Mesenchymal stem cell (in vitro differentiated cells and primary cell): ENCODE results near the gene SH3BP5L.

Experiments used
- DNase-seq: peaks from one replicate; pipeline ENCODE4 v3.0.0-alpha.2; 2013
- H2AFZ ChIP-seq: one replicate; pipeline ENCODE4 v1.6.1; 2013; ENCODE audit warnings: low read depth, mild to moderate bottlenecking, control low read depth, inconsistent platforms, low read length, moderate library complexity
- H2AK5ac ChIP-seq: 2 replicates; pipeline ENCODE4 v1.6.1; 2013; ENCODE audit warnings: low read length, moderate library complexity, mild to moderate bottlenecking, inconsistent platforms; ENCODE audit not compliant: severe bottlenecking
- H2BK120ac ChIP-seq: one replicate; pipeline ENCODE4 v1.6.1; 2013; ENCODE audit warnings: low read depth, mild to moderate bottlenecking, inconsistent platforms, low read length, moderate library complexity
- H2BK12ac ChIP-seq, 2 experiments: one replicate each; pipeline ENCODE4 v1.6.1; 2013; ENCODE audit warnings: inconsistent platforms in 2 of 2, low read length in 2 of 2, mild to moderate bottlenecking in 2 of 2, moderate library complexity in 2 of 2, control low read depth in 1 of 2
- H2BK15ac ChIP-seq: one replicate; pipeline ENCODE4 v1.6.1; 2013; ENCODE audit warnings: mild to moderate bottlenecking, low read depth, inconsistent platforms; ENCODE audit not compliant: poor library complexity, severe bottlenecking
- H2BK5ac ChIP-seq: 2 replicates; pipeline ENCODE4 v1.6.1; 2013; ENCODE audit warnings: low read depth, mild to moderate bottlenecking, low read length, control low read depth, inconsistent platforms; ENCODE audit not compliant: poor library complexity, severe bottlenecking
- H3K14ac ChIP-seq, 2 experiments: one replicate each; pipeline ENCODE4 v1.6.1; 2013; ENCODE audit warnings: inconsistent platforms in 2 of 2, low read length in 2 of 2, control low read depth in 1 of 2, mild to moderate bottlenecking in 1 of 2, moderate library complexity in 1 of 2
- H3K18ac ChIP-seq, 2 experiments: one replicate each; pipeline ENCODE4 v1.6.1; 2013; ENCODE audit warnings: inconsistent platforms in 2 of 2, low read length in 2 of 2, control low read depth in 1 of 2, low read depth in 1 of 2, mild to moderate bottlenecking in 1 of 2
- H3K23ac ChIP-seq, 2 experiments: one replicate each; pipeline ENCODE4 v1.6.1; 2013; ENCODE audit warnings: inconsistent platforms in 2 of 2, low read length in 2 of 2, mild to moderate bottlenecking in 2 of 2, moderate library complexity in 2 of 2, control low read depth in 1 of 2
- H3K27ac ChIP-seq: 2 replicates; pipeline ENCODE4 v1.5.1; 2013; ENCODE audit warnings: mild to moderate bottlenecking, moderate library complexity, low read length, control low read depth, inconsistent platforms; ENCODE audit not compliant: poor library complexity, severe bottlenecking
- H3K27me3 ChIP-seq, 2 experiments: 2 replicates each; pipeline versions ENCODE4 v1.6.1 to v1.7.0; 2013; ENCODE audit warnings: low read length in 2 of 2, mild to moderate bottlenecking in 2 of 2, moderate library complexity in 2 of 2, control low read depth in 1 of 2, inconsistent platforms in 1 of 2; ENCODE audit not compliant: control insufficient read depth in 1 of 2, insufficient read depth in 1 of 2
- H3K36me3 ChIP-seq, 2 experiments: 2 replicates each; pipeline versions ENCODE4 v1.6.1 to v1.7.0; 2013; ENCODE audit warnings: low read length in 2 of 2, control low read depth in 1 of 2, inconsistent platforms in 1 of 2, low read depth in 1 of 2, mild to moderate bottlenecking in 1 of 2; ENCODE audit not compliant: insufficient read depth in 2 of 2, control insufficient read depth in 1 of 2
- H3K4ac ChIP-seq, 2 experiments: one replicate each; pipeline ENCODE4 v1.6.1; 2013; ENCODE audit warnings: inconsistent platforms in 2 of 2, low read length in 2 of 2, mild to moderate bottlenecking in 2 of 2, moderate library complexity in 2 of 2, control low read depth in 1 of 2, low read depth in 1 of 2
- H3K4me1 ChIP-seq: 2 replicates; pipeline ENCODE4 v1.6.1; 2013; ENCODE audit warnings: low read depth, low read length, control low read depth; ENCODE audit not compliant: control insufficient read depth, insufficient read depth
- H3K4me2 ChIP-seq: 2 replicates; pipeline ENCODE4 v1.6.1; 2013; ENCODE audit warnings: low read length, mild to moderate bottlenecking, inconsistent platforms; ENCODE audit not compliant: poor library complexity, severe bottlenecking
- H3K4me3 ChIP-seq, 2 experiments: 2 replicates each; pipeline versions ENCODE4 v1.5.1 to v1.7.0; 2013; ENCODE audit warnings: low read length in 2 of 2, mild to moderate bottlenecking in 2 of 2, control low read depth in 1 of 2, low read depth in 1 of 2; ENCODE audit not compliant: insufficient read depth in 1 of 2
- H3K79me1 ChIP-seq: replicated peaks from 2 replicates; pipeline ENCODE4 v1.6.1; 2013; ENCODE audit warnings: mild to moderate bottlenecking, control low read depth, low read length, inconsistent platforms; ENCODE audit not compliant: poor library complexity, severe bottlenecking
- H3K9ac ChIP-seq: 2 replicates; pipeline ENCODE4 v1.7.0; 2013; ENCODE audit warnings: mild to moderate bottlenecking, low read length, moderate library complexity
- H3K9me3 ChIP-seq: 2 replicates; pipeline ENCODE4 v1.7.0; 2013; ENCODE audit warnings: mild to moderate bottlenecking, low read length; ENCODE audit not compliant: control insufficient read depth
- H4K8ac ChIP-seq: one replicate; pipeline ENCODE4 v1.6.1; 2013; ENCODE audit warnings: inconsistent platforms, mild to moderate bottlenecking, low read length, moderate library complexity
- H4K91ac ChIP-seq: one replicate; pipeline ENCODE4 v1.6.1; 2013; ENCODE audit warnings: mild to moderate bottlenecking, low read length, inconsistent platforms
- WGBS: methylation state at CpG from one replicate; pipeline ENCODE4 v1.1.7; 2013; ENCODE audit warnings: mixed read lengths; 5-methylcytosine and 5-hydroxymethylcytosine counted together

SH3BP5L gene

DNA sequence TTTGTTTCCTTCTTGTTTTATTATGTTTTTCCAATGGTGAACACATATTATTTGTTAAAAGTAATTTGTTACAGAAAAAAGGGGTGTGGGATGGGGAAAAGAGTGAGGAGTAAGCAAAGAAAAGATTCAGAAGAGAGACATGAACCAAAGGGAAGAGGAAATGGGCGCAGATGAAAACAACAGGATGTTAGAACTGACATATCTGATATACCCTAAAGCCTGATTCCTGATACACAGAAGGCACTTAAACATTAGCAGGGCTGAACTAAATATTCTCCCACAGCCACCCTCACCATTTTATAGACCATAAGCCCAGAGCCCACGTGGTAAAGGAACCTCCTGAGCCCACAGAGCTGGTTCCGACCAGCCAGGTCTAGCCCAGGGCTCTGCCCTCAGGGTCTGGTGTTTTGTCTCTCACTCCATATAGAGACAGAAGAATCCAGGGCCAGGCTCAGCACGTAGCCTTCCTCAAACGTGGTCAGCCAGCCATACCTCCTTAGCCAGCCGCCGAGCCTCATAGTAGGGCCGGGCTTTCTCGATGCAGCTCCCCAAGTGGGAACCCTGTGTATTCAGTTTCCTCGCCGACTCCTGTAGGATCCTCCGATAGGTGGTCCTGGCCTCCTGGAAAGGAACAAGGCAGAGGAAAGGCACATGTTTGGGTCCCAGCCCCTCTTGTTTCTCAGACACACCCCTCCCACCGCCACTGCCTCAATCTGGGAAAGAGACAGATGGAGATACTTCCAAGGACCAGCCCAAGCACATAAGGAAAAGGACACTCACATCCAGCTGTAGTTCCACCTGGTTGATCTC is 9.5 kb downstream of the SH3BP5L start:
- no peak overlapping the region for H3K4me2 ChIP-seq
- DNase-seq: no peak
- peaks cover 15% of the 10 kb centered on the region for H3K4me1 ChIP-seq
- no peak overlapping the region for H3K9ac ChIP-seq
- H3K79me1 ChIP-seq: peaks cover 34% of the 10 kb centered on the region
- no peak overlapping the region for H3K23ac ChIP-seq
- H2BK120ac ChIP-seq: no peak overlapping the region
- no peak overlapping the region for H2BK12ac ChIP-seq
- H3K4ac ChIP-seq: no peak overlapping the region
- peaks cover 80 to 82% of the 10 kb centered on the region in 2 experiments for H3K36me3 ChIP-seq
- no peak overlapping the region for H3K27ac ChIP-seq
- H3K14ac ChIP-seq: no peak overlapping the region
- no peak overlapping the region for H2AK5ac ChIP-seq
- H4K91ac ChIP-seq: no peak overlapping the region
- 95% methylated on average over 13 of the region's 13 CpGs for WGBS
- no peak overlapping the region for H4K8ac ChIP-seq
- no peak overlapping the region for H3K4me3 ChIP-seq
- no peak overlapping the region for H2AFZ ChIP-seq
- H2BK15ac ChIP-seq: no peak overlapping the region
- no peak overlapping the region for H3K18ac ChIP-seq
- no peaks in the 10 kb centered on the region for H3K27me3 ChIP-seq
- no peaks in the 10 kb centered on the region for H3K9me3 ChIP-seq
- no peak overlapping the region for H2BK5ac ChIP-seq

DNA sequence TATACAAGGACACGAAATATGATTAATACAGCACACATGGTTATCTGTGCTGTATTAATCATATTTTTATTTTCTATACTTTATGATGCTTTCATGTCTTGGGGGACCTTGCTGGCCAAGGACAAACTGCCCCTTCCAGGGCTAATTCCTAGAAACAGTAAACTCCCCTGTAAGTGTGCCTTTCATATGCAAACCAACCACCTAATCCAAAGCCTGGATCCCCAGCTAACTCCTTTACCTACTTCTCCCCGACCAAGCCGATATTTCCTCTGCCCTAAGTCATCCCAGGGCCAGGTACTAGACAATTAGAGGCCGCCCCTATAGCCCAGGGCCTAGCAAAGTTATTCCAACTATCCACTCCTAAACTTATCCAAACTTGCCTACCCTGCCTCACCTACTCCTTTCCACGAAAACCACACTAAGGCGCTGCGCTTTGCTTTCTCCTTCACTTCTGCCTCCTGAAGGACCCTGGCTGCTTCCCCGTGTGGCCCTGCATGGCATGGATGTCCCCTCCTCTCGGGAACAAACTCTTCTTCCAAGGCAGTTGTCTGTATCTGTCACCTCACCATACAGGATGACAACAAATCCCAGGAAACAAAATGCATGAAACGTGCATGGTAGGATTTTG is 10.2 kb downstream of the SH3BP5L start:
- DNase-seq: no peak
- 98% methylated on average over 7 of the region's 10 CpGs for WGBS
- Histone ChIP-seq H3K4ac (no peak overlapping the region), H4K8ac (no peak overlapping the region), H4K91ac (no peak overlapping the region), H3K36me3 (peaks cover 77 to 80% of the 10 kb centered on the region in 2 experiments), H2BK15ac (no peak overlapping the region), H2BK120ac (no peak overlapping the region), H2BK5ac (no peak overlapping the region), H3K27me3 (no peaks in the 10 kb centered on the region), H3K18ac (no peak overlapping the region), H3K4me3 (no peak overlapping the region), H3K9ac (no peak overlapping the region), H3K27ac (no peak overlapping the region), H3K79me1 (peaks cover 34% of the 10 kb centered on the region), H2AK5ac (no peak overlapping the region), H3K9me3 (no peaks in the 10 kb centered on the region), H3K4me2 (no peak overlapping the region), H3K23ac (no peak overlapping the region), H3K14ac (no peak overlapping the region), H3K4me1 (peaks cover 11% of the 10 kb centered on the region), H2AFZ (no peak overlapping the region), H2BK12ac (no peak overlapping the region)

DNA sequence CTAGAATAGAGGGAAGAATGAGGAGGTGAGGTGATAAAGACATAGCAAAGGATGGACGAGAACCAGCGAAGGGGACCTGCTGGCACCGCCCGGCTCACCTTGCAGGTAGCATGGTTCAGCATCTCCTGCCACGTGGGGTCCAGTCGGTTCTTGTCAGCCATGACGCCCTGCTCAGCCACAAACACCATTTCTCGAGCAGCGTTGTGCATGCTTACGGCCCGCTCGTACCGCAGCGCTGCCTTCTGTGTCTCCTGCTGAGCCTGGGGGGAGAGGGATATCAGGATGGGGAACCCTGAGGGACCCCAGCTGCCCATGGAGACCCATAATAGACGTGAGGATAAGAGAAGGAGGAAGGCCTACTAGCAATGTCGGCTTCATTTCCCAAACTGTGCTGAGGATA is 11.4 kb downstream of the SH3BP5L start:
- H2BK120ac ChIP-seq: no peak overlapping the region
- no peak overlapping the region for H4K91ac ChIP-seq
- H2BK15ac ChIP-seq: no peak overlapping the region
- H3K27ac ChIP-seq: no peak overlapping the region
- DNase-seq: no peak
- H2BK12ac ChIP-seq: no peak overlapping the region
- peaks cover 34% of the 10 kb centered on the region for H3K79me1 ChIP-seq
- H3K18ac ChIP-seq: no peak overlapping the region
- no peak overlapping the region for H2BK5ac ChIP-seq
- no peak overlapping the region for H3K4ac ChIP-seq
- no peak overlapping the region for H3K14ac ChIP-seq
- H3K23ac ChIP-seq: no peak overlapping the region
- H2AK5ac ChIP-seq: no peak overlapping the region
- no peak overlapping the region for H3K9ac ChIP-seq
- no peaks in the 10 kb centered on the region for H3K27me3 ChIP-seq
- H3K36me3 ChIP-seq: peaks cover 68 to 76% of the 10 kb centered on the region in 2 experiments
- H3K4me1 ChIP-seq: peaks cover 6% of the 10 kb centered on the region
- H2AFZ ChIP-seq: no peak overlapping the region
- H4K8ac ChIP-seq: no peak overlapping the region
- no peaks in the 10 kb centered on the region for H3K9me3 ChIP-seq
- H3K4me3 ChIP-seq: no peak overlapping the region
- no peak overlapping the region for H3K4me2 ChIP-seq
- 96% methylated on average over 15 of the region's 16 CpGs for WGBS

DNA sequence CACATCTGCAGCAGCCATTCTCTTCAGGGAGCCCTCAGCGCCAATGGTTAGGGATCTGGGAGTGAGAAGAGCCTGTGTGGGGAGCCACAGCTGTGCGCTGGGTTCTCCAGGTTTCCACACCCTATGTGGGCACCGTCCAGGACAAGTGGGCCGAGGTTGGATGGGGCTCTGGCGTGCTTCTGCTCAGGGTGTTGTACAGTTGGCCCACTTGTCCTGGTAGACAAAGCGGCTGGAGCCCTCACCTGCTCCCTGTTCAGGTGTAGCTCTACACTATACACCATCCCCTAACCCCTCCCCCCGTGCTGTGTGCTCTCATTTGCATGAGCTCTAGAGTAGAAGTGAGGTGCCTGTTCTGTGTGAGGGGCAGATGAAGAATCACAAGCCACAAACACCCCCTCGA is 12.2 kb downstream of the SH3BP5L start:
- no peak for DNase-seq
- Histone ChIP-seq H3K18ac (no peak overlapping the region), H4K8ac (no peak overlapping the region), H3K4me1 (peaks cover 2% of the 10 kb centered on the region), H3K9ac (no peak overlapping the region), H3K79me1 (peaks cover 30% of the 10 kb centered on the region), H2BK120ac (no peak overlapping the region), H2AFZ (no peak overlapping the region), H2BK15ac (no peak overlapping the region), H3K23ac (no peak overlapping the region), H3K36me3 (peaks cover 70 to 72% of the 10 kb centered on the region in 2 experiments), H2BK12ac (no peak overlapping the region), H3K9me3 (no peaks in the 10 kb centered on the region), H3K4ac (no peak overlapping the region), H3K4me3 (no peak overlapping the region), H2AK5ac (no peak overlapping the region), H3K27me3 (no peaks in the 10 kb centered on the region), H3K4me2 (no peak overlapping the region), H3K27ac (no peak overlapping the region), H4K91ac (no peak overlapping the region), H2BK5ac (no peak overlapping the region), H3K14ac (no peak overlapping the region)
- WGBS: 100% methylated on average over 6 of the region's 8 CpGs
